ENCODE measurements around the gene RNF103.

GRCh38 chr2:86633155-86633651 is 9.5 kb upstream of the RNF103 start:
- TF ChIP-seq CTCF (IDR thresholded peaks at IDR 0.05; ENCODE audit: extremely low read depth in 1 of 2, insufficient read depth in 1 of 2, low read depth in 1 of 2, low read length in 2 of 2) (no peak), EZH2 (IDR thresholded peaks at IDR 0.05; ENCODE audit: borderline replicate concordance, low read depth, low read length, severe bottlenecking) (no peak), POLR2AphosphoS5 (IDR thresholded peaks at IDR 0.05; ENCODE audit: insufficient read depth, low read depth, low read length) (no peak), MAX (IDR thresholded peaks at IDR 0.05; ENCODE audit: insufficient read depth, insufficient read length) (no peak), GATA2 (IDR thresholded peaks at IDR 0.05; ENCODE audit: insufficient read depth, insufficient read length, low read depth, low read length) (no peak), POLR2A (IDR thresholded peaks at IDR 0.05; ENCODE audit: low read depth, low read length) (no peak), MYC (IDR thresholded peaks at IDR 0.05; ENCODE audit: low read depth, low read length) (no peak), JUN (IDR thresholded peaks at IDR 0.05; ENCODE audit: borderline replicate concordance, insufficient read depth, insufficient read length, low read depth) (no peak), FOS (IDR thresholded peaks at IDR 0.05; ENCODE audit: borderline replicate concordance, insufficient read depth, low read length) (no peak)

All from endothelial cell of umbilical vein (primary cell).